ENCODE results near the gene NCBP2. TPM values are rescaled to one million over a fixed set of nuclear protein-coding genes. Genes with fewer than 3 reads are reported as not detected.
"Not testable (repeated sequence)": the region's sequence is repeated elsewhere in the genome, so short reads cannot be mapped to it uniquely, and the experiment has no call there.

The NCBP2 gene
- total and polyA plus RNA-seq, 2 donors, result 38.8 to 65.7 TPM

- WGBS, result 75% methylated on average over 2 of the region's 2 CpGs
- no peaks in the 10 kb centered on the region for H3K36me3 ChIP-seq (ENCODE audit: insufficient read depth)
- H3K4me1 ChIP-seq (ENCODE audit: insufficient read depth), result no peaks in the 10 kb centered on the region
- no peak overlapping the region for H3K4me3 ChIP-seq (ENCODE audit: low read depth, low read length)
- no peak for DNase-seq (ENCODE audit: extremely low spot score)
- no peak overlapping the region for H3K27ac ChIP-seq (ENCODE audit: low read depth)
Measured at GRCh38 chr3:196963631-196963953, 21.3 kb upstream of the NCBP2 start.

GRCh38 chr3:196962930-196963630 lies 20.8 kb upstream of the NCBP2 start:
- Histone ChIP-seq H3K4me1 (ENCODE audit: insufficient read depth) (no peaks in the 10 kb centered on the region), H3K27ac (ENCODE audit: low read depth) (no peak overlapping the region), H3K4me3 (ENCODE audit: low read depth, low read length) (no peak overlapping the region), H3K36me3 (ENCODE audit: insufficient read depth) (no peaks in the 10 kb centered on the region)
- no peak for DNase-seq (ENCODE audit: extremely low spot score)
- 83% methylated on average over 10 of the region's 10 CpGs for WGBS

GRCh38 chr3:196962108-196962929 lies 20.0 kb upstream of the NCBP2 start:
- no peaks in the 10 kb centered on the region for H3K36me3 ChIP-seq (ENCODE audit: insufficient read depth)
- 48% methylated on average over 9 of the region's 9 CpGs for WGBS
- H3K4me3 ChIP-seq (ENCODE audit: low read depth, low read length), result no peak overlapping the region
- no peaks in the 10 kb centered on the region for H3K4me1 ChIP-seq (ENCODE audit: insufficient read depth)
- peak; percentile 50 for DNase-seq (ENCODE audit: extremely low spot score)
- H3K27ac ChIP-seq (ENCODE audit: low read depth), result no peak overlapping the region

- Histone ChIP-seq H3K4me1 (ENCODE audit: insufficient read depth) (no peaks in the 10 kb centered on the region), H3K27ac (ENCODE audit: low read depth) (no peak overlapping the region), H3K4me3 (ENCODE audit: low read depth, low read length) (no peak overlapping the region), H3K36me3 (ENCODE audit: insufficient read depth) (no peaks in the 10 kb centered on the region)
- DNase-seq (ENCODE audit: extremely low spot score), result no peak
- WGBS, result 89% methylated on average over 7 of the region's 7 CpGs
Measured at GRCh38 chr3:196954832-196955231, 12.5 kb upstream of the NCBP2 start.

- no peak overlapping the region for H3K27ac ChIP-seq (ENCODE audit: low read depth)
- 87% methylated on average over 3 of the region's 3 CpGs for whole genome bisulfite sequencing
- DNase-seq (ENCODE audit: extremely low spot score), result no peak
- H3K4me3 ChIP-seq (ENCODE audit: low read depth, low read length), result no peak overlapping the region
- H3K36me3 ChIP-seq (ENCODE audit: insufficient read depth), result no peaks in the 10 kb centered on the region
- no peaks in the 10 kb centered on the region for H3K4me1 ChIP-seq (ENCODE audit: insufficient read depth)
Measured at GRCh38 chr3:196951371-196951770, 9.0 kb upstream of the NCBP2 start.

- DNase-seq (ENCODE audit: extremely low spot score), result no peak
- no peak overlapping the region for H3K4me3 ChIP-seq (ENCODE audit: low read depth, low read length)
- no peaks in the 10 kb centered on the region for H3K36me3 ChIP-seq (ENCODE audit: insufficient read depth)
- WGBS, result 87% methylated on average over 6 of the region's 6 CpGs
- H3K27ac ChIP-seq (ENCODE audit: low read depth), result no peak overlapping the region
- no peaks in the 10 kb centered on the region for H3K4me1 ChIP-seq (ENCODE audit: insufficient read depth)
Measured at GRCh38 chr3:196949750-196950149, 7.4 kb upstream of the NCBP2 start.

- 59% methylated on average over 6 of the region's 6 CpGs for WGBS
- DNase-seq (ENCODE audit: extremely low spot score), result no peak
- H3K36me3 ChIP-seq (ENCODE audit: insufficient read depth), result no peaks in the 10 kb centered on the region
- H3K4me1 ChIP-seq (ENCODE audit: insufficient read depth), result no peaks in the 10 kb centered on the region
- H3K4me3 ChIP-seq (ENCODE audit: low read depth, low read length), result no peak overlapping the region
- no peak overlapping the region for H3K27ac ChIP-seq (ENCODE audit: low read depth)
Measured at GRCh38 chr3:196949285-196949619, 6.9 kb upstream of the NCBP2 start.

GRCh38 chr3:196948442-196949284 lies 6.3 kb upstream of the NCBP2 start:
- 32% methylated on average over 22 of the region's 22 CpGs for WGBS
- Histone ChIP-seq H3K4me3 (ENCODE audit: low read depth, low read length) (no peak overlapping the region), H3K36me3 (ENCODE audit: insufficient read depth) (no peaks in the 10 kb centered on the region), H3K27ac (ENCODE audit: low read depth) (no peak overlapping the region), H3K4me1 (ENCODE audit: insufficient read depth) (no peaks in the 10 kb centered on the region)
- no peak for DNase-seq (ENCODE audit: extremely low spot score)

- H3K4me3 ChIP-seq (ENCODE audit: low read depth, low read length), result no peak overlapping the region
- WGBS, result 85% methylated on average over 28 of the region's 28 CpGs
- H3K27ac ChIP-seq (ENCODE audit: low read depth), result no peak overlapping the region
- DNase-seq (ENCODE audit: extremely low spot score), result no peak
- no peaks in the 10 kb centered on the region for H3K36me3 ChIP-seq (ENCODE audit: insufficient read depth)
- no peaks in the 10 kb centered on the region for H3K4me1 ChIP-seq (ENCODE audit: insufficient read depth)
Measured at GRCh38 chr3:196947860-196948441, 5.6 kb upstream of the NCBP2 start.

- no peak for DNase-seq (ENCODE audit: extremely low spot score)
- H3K27ac ChIP-seq (ENCODE audit: low read depth), result no peak overlapping the region
- no peaks in the 10 kb centered on the region for H3K36me3 ChIP-seq (ENCODE audit: insufficient read depth)
- WGBS, result 80% methylated on average over 10 of the region's 10 CpGs
- no peak overlapping the region for H3K4me3 ChIP-seq (ENCODE audit: low read depth, low read length)
- no peaks in the 10 kb centered on the region for H3K4me1 ChIP-seq (ENCODE audit: insufficient read depth)
Measured at GRCh38 chr3:196947136-196947859, 5.0 kb upstream of the NCBP2 start.

- H3K4me1 ChIP-seq (ENCODE audit: insufficient read depth); H3K27ac ChIP-seq (ENCODE audit: low read depth); H3K4me3 ChIP-seq (ENCODE audit: low read depth, low read length); DNase-seq (ENCODE audit: extremely low spot score); H3K36me3 ChIP-seq (ENCODE audit: insufficient read depth): not testable (repeated sequence)
- 77% methylated on average over 14 of the region's 14 CpGs for WGBS
Measured at GRCh38 chr3:196944037-196944790, 1.9 kb upstream of the NCBP2 start.

- Histone ChIP-seq H3K4me1 (ENCODE audit: insufficient read depth) (no peaks in the 10 kb centered on the region), H3K4me3 (ENCODE audit: low read depth, low read length) (peak overlapping the region; percentile 97), H3K27ac (ENCODE audit: low read depth) (peak overlapping the region; percentile 58), H3K36me3 (ENCODE audit: insufficient read depth) (no peaks in the 10 kb centered on the region)
- no peak for DNase-seq (ENCODE audit: extremely low spot score)
- under 1% methylated on average over 25 of the region's 25 CpGs for WGBS
Measured at GRCh38 chr3:196942915-196943277, 568 bp upstream of the NCBP2 start.
